ENCODE data around the gene DCLK2. TPM values are rescaled to one million over a fixed set of nuclear protein-coding genes. Genes with fewer than 3 reads are reported as not detected.

Gene DCLK2
- total and polyA plus RNA-seq, 2 of the 8 experiments (the other 6 are each of a cell fraction or from before 2014, with no cell fraction given): 0.32 to 0.37 TPM

GRCh38 chr4:150160473-150160872 lies 82.2 kb downstream of the DCLK2 start (continued):
- TF ChIP-seq CTCF (IDR thresholded peaks at IDR 0.05; ENCODE audit: control extremely low read depth in 1 of 3, insufficient read depth in 1 of 3, low read depth in 1 of 3, low read length in 3 of 3) (no peak), ATF2 (IDR thresholded peaks at IDR 0.05; ENCODE audit: low read length) (no peak), CBX8 (IDR thresholded peaks at IDR 0.05; ENCODE audit: borderline replicate concordance, low read depth, low read length) (no peak), RNF2 (IDR thresholded peaks at IDR 0.05; ENCODE audit: borderline replicate concordance, low read depth, low read length, missing control alignments, poor library complexity, severe bottlenecking) (no peak), POLR2AphosphoS5 (IDR thresholded peaks at IDR 0.05; ENCODE audit: low read depth, low read length) (no peak), SP1 (IDR thresholded peaks at IDR 0.05; ENCODE audit: low read depth, low read length) (no peak), KDM1A (IDR thresholded peaks at IDR 0.05; ENCODE audit: borderline replicate concordance, low read length) (no peak), YY1 (IDR thresholded peaks at IDR 0.05; ENCODE audit: low read depth, low read length) (no peak)
